Immature natural killer cell (primary cell): ENCODE measurements around the gene ARSB. TPM values are rescaled to one million over a fixed set of nuclear protein-coding genes. Genes with fewer than 3 reads are reported as not detected.
"Not testable (repeated sequence)": the region's sequence is repeated elsewhere in the genome, so short reads cannot be mapped to it uniquely, and the experiment has no call there.

Experiments used
- DNase-seq, 3 donors: peaks; one replicate each; pipeline ENCODE4 v3.0.0; 2022; ENCODE audit warnings: mixed read lengths in 1 of 3
- H3K27ac Mint-ChIP-seq, 6 donors: one replicate each; pipeline ENCODE4 v1.8.0; 2020; ENCODE audit warnings: mixed read lengths in 6 of 6, mild to moderate bottlenecking in 5 of 6, inconsistent platforms in 4 of 6, moderate library complexity in 3 of 6
- H3K27me3 Mint-ChIP-seq, 3 donors: one replicate each; pipeline ENCODE4 v1.8.0; 2020 to 2021; ENCODE audit warnings: low read depth in 3 of 3, mild to moderate bottlenecking in 3 of 3, mixed read lengths in 3 of 3, moderate library complexity in 3 of 3, inconsistent platforms in 1 of 3
- H3K36me3 Mint-ChIP-seq, 3 donors: one replicate each; pipeline ENCODE4 v1.8.0; 2020; ENCODE audit warnings: mixed read lengths in 3 of 3, inconsistent platforms in 2 of 3, mild to moderate bottlenecking in 2 of 3
- H3K4me1 Mint-ChIP-seq, 2 donors: one replicate each; pipeline ENCODE4 v1.8.0; 2020; ENCODE audit warnings: inconsistent platforms in 2 of 2, mild to moderate bottlenecking in 2 of 2, mixed read lengths in 2 of 2, moderate library complexity in 1 of 2
- H3K4me3 Mint-ChIP-seq, 5 donors: one replicate each; pipeline ENCODE4 v1.8.0; 2020; ENCODE audit warnings: mild to moderate bottlenecking in 5 of 5, mixed read lengths in 5 of 5, inconsistent platforms in 3 of 5, moderate library complexity in 3 of 5
- H3K9me3 Mint-ChIP-seq, 6 donors: one replicate each; pipeline ENCODE4 v1.8.0; 2020; ENCODE audit warnings: mild to moderate bottlenecking in 6 of 6, mixed read lengths in 6 of 6, inconsistent platforms in 4 of 6, moderate library complexity in 3 of 6
- polyA plus RNA-seq, 3 donors: library from polyadenylated mRNA; unstranded; fragments of 300-500 nt; fragmentation: Illumina TruSeq; gene quantifications; one replicate each; pipeline ENCODE4 v1.2.3, GENCODE V29; 2021

ARSB gene
- polyA plus RNA-seq, 3 donors from 2014 or later, result 5.3 to 11.9 (median 6.2) TPM

GRCh38 chr5:78916044-78916443 is 69.1 kb downstream of the ARSB start:
- Mint-ChIP-seq H3K27ac (no peak overlapping the region), H3K4me1 (no peaks in the 10 kb centered on the region), H3K9me3 (no peaks in the 10 kb centered on the region), H3K27me3 (no peaks in the 10 kb centered on the region), H3K36me3 (peaks cover 0 to 10% (median under 1%) of the 10 kb centered on the region in 3 donors), H3K4me3 (no peak overlapping the region)
- DNase-seq, result no peak

GRCh38 chr5:78915170-78915569 is 69.9 kb downstream of the ARSB start:
- Mint-ChIP-seq H3K9me3 (no peaks in the 10 kb centered on the region), H3K4me3 (no peak overlapping the region), H3K27ac (no peak overlapping the region), H3K27me3 (no peaks in the 10 kb centered on the region), H3K36me3 (peaks cover 0 to 13% (median 6%) of the 10 kb centered on the region in 3 donors), H3K4me1 (no peaks in the 10 kb centered on the region)
- no peak for DNase-seq

DNA sequence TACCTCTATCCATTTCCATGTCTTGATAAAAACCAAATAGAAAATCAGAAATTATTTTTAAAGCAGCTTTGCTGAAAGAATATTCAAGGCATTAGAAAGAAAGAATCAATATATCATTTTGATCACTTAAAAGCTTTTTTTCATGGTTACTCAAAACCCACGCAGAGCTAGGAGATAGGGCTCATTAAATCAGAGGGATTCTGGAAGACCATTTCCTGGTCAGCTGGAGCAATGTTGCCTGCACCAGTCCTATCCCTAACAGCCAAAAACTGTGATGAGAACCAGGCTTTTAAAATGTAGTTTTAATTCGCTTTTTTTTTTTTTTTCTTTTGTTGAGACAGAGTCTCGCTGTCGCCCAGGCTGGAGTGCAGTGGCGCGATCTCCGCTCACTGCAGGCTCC is 72.3 kb downstream of the ARSB start:
- Mint-ChIP-seq H3K4me1 (no peaks in the 10 kb centered on the region), H3K27me3 (peaks cover 0 to 1% (median 0%) of the 10 kb centered on the region in 3 donors), H3K36me3 (peaks cover 5 to 13% (median 12%) of the 10 kb centered on the region in 3 donors), H3K27ac (no peak overlapping the region), H3K4me3 (no peak overlapping the region), H3K9me3 (no peaks in the 10 kb centered on the region)
- no peak for DNase-seq

GRCh38 chr5:78912085-78912771 is 72.9 kb downstream of the ARSB start:
- H3K9me3 Mint-ChIP-seq, result no peaks in the 10 kb centered on the region
- no peak overlapping the region for H3K27ac Mint-ChIP-seq
- H3K36me3 Mint-ChIP-seq, result peaks cover 5 to 13% (median 12%) of the 10 kb centered on the region in 3 donors
- H3K27me3 Mint-ChIP-seq, result peaks cover 0 to 1% (median 0%) of the 10 kb centered on the region in 3 donors
- no peaks in the 10 kb centered on the region for H3K4me1 Mint-ChIP-seq
- H3K4me3 Mint-ChIP-seq, result no peak overlapping the region
- DNase-seq, result no peak

DNA sequence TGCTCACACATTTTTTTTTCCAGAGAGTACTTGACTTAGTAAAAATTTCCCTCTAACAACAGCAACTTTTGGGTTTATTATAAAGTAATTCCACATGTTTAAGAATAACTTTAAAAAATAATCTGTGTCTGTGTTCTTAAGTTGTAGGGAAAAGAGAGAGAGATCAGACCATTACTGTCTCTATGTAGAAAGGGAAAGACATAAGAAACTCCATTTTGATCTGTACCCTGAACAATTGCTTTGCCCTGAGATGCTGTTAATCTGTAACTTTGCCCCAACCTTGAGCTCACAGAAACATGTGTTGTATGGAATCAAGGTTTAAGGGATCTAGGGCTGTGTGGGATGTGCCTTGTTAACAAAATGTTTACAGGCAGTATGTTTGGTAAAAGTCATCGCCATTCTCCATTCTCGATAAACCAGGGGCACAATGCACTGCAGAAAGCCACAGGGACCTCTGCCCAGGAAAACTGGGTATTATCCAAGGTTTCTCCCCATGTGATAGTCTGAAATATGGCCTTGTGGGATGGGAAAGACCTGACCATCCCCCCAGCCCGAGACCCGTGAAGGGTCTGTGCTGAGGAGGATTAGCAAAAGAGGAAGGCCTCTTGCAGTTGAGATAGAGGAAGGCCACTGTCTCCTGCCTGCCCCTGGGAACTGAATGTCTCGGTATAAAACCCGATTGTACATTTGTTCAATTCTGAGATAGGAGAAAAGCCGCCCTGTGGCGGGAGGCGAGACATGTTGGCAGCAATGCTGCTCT is 75.7 kb downstream of the ARSB start:
- not testable (repeated sequence) for H3K4me1 Mint-ChIP-seq, H3K27ac Mint-ChIP-seq, H3K4me3 Mint-ChIP-seq, DNase-seq, H3K27me3 Mint-ChIP-seq, H3K9me3 Mint-ChIP-seq
- H3K36me3 Mint-ChIP-seq, result peaks cover 5 to 12% (median 10%) of the 10 kb centered on the region in 3 donors

DNA sequence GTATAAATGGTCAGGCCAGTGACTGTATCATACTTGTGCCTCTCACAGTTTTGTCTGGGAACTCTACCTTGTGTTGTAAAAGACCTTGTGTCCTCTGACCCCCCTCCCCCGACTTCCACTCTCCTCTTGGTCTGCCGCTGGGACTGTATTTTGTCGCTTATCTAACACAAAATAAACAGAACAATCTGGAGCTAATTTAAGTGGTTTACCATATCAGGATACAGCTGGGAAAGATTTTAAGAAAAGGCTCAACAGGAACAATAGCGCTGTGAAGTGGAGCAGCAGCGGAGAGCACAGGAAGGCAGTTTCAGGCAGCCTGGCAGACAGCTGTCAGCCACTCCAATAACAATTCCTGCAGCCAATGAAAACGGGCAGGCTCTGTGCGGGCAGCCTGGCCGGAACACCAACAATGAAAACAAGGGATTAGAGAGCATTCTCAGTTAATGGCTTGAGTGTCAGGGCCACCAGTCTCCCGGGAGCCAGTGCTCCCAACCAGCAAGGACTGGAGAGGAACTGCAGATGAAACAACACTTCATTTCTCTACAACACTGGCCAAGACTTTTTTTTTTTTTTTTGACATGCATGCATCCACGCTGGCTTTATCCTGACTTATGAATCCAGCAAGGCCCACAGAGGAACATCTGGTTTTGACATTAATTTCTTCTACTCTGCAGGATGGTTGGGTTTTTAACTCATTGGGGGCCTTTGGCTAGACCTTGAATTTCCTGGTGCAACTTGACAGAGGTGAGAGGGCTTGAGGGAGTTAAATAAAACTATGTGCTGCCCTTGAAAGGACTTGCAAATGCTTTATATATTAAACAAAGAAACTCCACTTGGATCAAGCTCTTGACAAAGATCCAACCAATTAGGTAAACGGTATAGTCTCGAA is 76.7 kb downstream of the ARSB start:
- H3K27me3 Mint-ChIP-seq, result peaks cover 0 to 1% (median 0%) of the 10 kb centered on the region in 3 donors
- H3K36me3 Mint-ChIP-seq, result peaks cover 5 to 13% (median 10%) of the 10 kb centered on the region in 3 donors
- no peak for DNase-seq
- H3K4me3 Mint-ChIP-seq, result no peak overlapping the region
- no peaks in the 10 kb centered on the region for H3K9me3 Mint-ChIP-seq
- no peaks in the 10 kb centered on the region for H3K4me1 Mint-ChIP-seq
- H3K27ac Mint-ChIP-seq, result no peak overlapping the region

DNA sequence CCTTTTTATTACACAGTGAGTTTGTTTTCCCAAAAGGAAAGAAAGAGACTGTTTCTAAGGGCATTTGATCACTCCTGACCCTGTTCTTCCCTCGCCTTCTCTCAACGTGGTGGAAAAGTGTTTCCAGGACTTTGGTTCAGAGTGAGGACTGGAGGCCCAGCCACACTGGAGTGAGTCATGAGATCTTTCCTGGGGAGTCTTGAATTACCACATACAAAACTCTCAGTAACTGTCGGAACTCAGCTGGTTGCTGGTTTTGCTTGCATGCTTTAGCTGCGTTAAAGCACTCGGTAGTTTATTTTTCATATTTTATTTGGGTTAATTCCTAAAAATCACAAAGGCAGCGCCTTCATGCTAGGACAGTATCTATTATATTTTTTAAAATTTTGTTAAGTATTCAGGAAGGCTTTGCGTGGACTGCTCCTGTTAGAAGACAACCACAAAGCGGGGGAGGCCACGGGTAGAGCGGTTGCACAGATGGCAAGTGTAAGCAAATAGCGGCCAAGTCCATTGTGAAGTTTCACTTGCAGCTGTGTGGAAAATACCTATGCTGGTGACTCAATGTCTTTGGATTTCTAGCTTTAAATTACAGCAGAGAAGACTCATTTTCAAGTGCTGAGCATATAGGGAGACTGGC is 77.7 kb downstream of the ARSB start:
- Mint-ChIP-seq H3K4me3 (no peak overlapping the region), H3K4me1 (no peaks in the 10 kb centered on the region), H3K27me3 (peaks cover 0 to 1% (median 0%) of the 10 kb centered on the region in 3 donors), H3K36me3 (peaks cover 5 to 17% (median 10%) of the 10 kb centered on the region in 3 donors), H3K27ac (no peak overlapping the region), H3K9me3 (no peaks in the 10 kb centered on the region)
- DNase-seq, result no peak

- no peaks in the 10 kb centered on the region for H3K9me3 Mint-ChIP-seq
- peaks cover 0 to 1% (median 0%) of the 10 kb centered on the region in 3 donors for H3K27me3 Mint-ChIP-seq
- H3K4me1 Mint-ChIP-seq, result no peaks in the 10 kb centered on the region
- no peak overlapping the region for H3K4me3 Mint-ChIP-seq
- DNase-seq, result no peak
- H3K36me3 Mint-ChIP-seq, result peaks cover 5 to 16% (median 9%) of the 10 kb centered on the region in 3 donors
- H3K27ac Mint-ChIP-seq, result no peak overlapping the region
Observed at GRCh38 chr5:78905084-78905938, 79.8 kb downstream of the ARSB start.

GRCh38 chr5:78903861-78904260 is 81.2 kb downstream of the ARSB start:
- peaks cover 0 to 3% (median 0%) of the 10 kb centered on the region in 3 donors for H3K27me3 Mint-ChIP-seq
- no peak for DNase-seq
- H3K4me3 Mint-ChIP-seq, result no peak overlapping the region
- no peaks in the 10 kb centered on the region for H3K4me1 Mint-ChIP-seq
- no peak overlapping the region for H3K27ac Mint-ChIP-seq
- H3K9me3 Mint-ChIP-seq, result peaks cover 0 to 12% (median 8%) of the 10 kb centered on the region in 6 donors
- H3K36me3 Mint-ChIP-seq, result peaks cover 11 to 22% (median 20%) of the 10 kb centered on the region in 3 donors

DNA sequence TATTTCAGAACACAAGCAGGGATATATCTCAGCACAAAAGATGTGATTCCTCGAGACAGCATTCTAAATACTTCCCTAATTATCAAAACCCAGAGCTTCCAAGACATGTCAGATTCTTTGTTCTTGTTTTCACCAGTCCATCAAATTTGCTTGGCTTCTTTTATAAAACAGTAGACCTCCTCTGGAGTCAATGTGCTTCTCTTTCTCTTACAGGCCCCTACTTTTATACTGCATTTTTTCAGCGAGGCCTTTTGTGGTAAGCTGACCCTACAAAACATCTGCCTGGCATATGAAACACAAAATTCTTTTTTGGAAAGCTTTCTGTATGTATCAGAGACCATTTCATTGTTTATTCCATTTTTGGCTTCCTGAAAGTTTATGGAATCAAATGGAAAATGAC is 81.8 kb downstream of the ARSB start:
- Mint-ChIP-seq H3K4me1 (no peaks in the 10 kb centered on the region), H3K27ac (no peak overlapping the region), H3K36me3 (peaks cover 12 to 23% (median 21%) of the 10 kb centered on the region in 3 donors), H3K27me3 (peaks cover 0 to 3% (median 0%) of the 10 kb centered on the region in 3 donors), H3K9me3 (peaks cover 0 to 14% (median 10%) of the 10 kb centered on the region in 6 donors), H3K4me3 (no peak overlapping the region)
- no peak for DNase-seq

GRCh38 chr5:78899922-78900362 is 85.2 kb downstream of the ARSB start:
- Mint-ChIP-seq H3K36me3 (peaks cover 7 to 24% (median 24%) of the 10 kb centered on the region in 3 donors), H3K9me3 (peaks cover 0 to 14% (median 10%) of the 10 kb centered on the region in 6 donors), H3K4me1 (no peaks in the 10 kb centered on the region), H3K4me3 (no peak overlapping the region), H3K27ac (no peak overlapping the region), H3K27me3 (peaks cover 0 to 2% (median 0%) of the 10 kb centered on the region in 3 donors)
- DNase-seq, result peak in 1 of 3 donors; percentile 10

DNA sequence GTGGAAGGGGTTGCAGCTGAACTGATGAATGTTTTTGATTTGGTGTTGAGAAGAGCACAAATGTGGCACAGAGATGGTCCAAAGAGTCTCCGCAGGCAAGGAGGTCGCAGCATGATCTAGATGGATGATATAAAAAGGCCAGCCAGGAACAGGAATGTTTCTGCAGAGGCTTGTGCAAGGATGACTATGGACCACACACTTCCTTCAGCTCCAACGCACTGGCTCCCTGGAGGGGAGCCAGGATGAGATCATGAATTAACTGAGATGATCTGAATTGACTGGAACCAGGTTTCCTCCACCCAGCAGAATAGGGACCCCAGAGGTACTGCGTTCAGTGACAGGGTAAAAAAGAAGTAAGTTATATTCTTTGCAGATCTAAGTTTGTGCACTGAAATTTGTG is 89.0 kb downstream of the ARSB start:
- no peak for DNase-seq
- H3K9me3 Mint-ChIP-seq, result peaks cover 0 to 14% (median 10%) of the 10 kb centered on the region in 6 donors
- peaks cover 7 to 21% (median 17%) of the 10 kb centered on the region in 3 donors for H3K36me3 Mint-ChIP-seq
- no peak overlapping the region for H3K27ac Mint-ChIP-seq
- H3K27me3 Mint-ChIP-seq, result peaks cover 0 to 2% (median 0%) of the 10 kb centered on the region in 3 donors
- H3K4me3 Mint-ChIP-seq, result no peak overlapping the region
- H3K4me1 Mint-ChIP-seq, result no peaks in the 10 kb centered on the region
